ENCODE results near the gene BACE2.
"Not testable (repeated sequence)": the region's sequence is repeated elsewhere in the genome, so short reads cannot be mapped to it uniquely, and the experiment has no call there.

The BACE2 gene

DNA sequence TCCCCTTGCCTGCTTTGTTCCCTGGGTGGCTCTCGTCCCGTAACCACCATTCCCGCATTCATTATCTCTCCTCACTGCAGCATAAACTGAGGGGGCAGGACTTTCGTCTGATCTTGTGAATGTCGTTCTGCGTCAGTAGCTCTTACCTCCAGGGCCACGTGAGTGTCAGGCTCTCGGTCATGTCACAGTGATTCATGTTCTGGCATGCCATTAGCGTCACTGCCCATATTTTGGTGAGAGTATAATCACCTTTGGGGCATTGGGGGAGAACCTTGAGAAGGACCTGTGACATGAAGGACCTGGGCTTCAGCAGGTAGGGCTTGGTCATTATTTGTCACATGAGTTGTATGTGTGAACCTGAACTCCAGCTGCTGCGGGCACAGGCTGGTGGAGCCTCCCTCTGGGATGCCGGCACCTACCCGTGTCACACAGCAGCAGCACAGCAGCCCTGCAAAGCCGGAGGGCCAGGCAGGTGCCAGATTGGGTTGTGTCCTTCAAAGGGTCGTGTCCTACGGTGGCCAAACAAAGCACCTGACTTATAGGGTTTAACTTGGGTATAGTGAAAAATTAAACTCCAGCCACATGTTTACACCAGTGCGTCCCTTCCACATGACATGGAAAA, 68.5 kb downstream of the BACE2 start:
- no peak for DNase-seq (ENCODE audit: low read depth in 2 of 3, low spot score in 1 of 3)

DNA sequence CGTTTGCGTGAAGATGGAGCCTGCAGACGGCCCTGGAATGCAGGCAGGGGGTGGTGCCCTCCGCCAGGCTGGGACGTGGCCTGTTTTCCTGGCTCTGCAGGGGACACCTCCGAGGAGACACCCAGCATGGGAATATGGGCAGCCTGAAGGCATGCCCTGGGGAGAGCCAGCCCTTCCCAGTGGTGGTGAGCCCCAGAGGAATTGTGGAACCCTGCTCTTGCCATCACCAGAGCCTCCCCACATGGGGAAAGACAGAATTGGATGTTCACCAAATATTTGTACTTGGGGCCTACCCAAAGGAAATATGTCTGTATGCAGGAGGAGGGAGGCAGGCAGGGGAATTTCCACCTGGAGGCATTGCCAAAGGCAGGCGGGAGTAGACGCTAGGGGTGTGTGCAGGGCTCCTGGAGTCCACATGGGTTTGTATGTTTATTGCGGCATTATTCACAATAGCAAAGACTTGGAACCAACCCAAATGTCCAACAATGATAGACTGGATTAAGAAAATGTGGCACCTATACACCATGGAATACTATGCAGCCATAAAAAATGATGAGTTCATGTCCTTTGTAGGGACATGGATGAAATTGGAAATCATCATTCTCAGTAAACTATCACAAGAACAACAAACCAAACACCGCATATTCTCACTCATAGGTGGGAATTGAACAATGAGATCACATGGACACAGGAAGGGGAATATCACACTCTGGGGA, 70.3 kb downstream of the BACE2 start:
- not testable (repeated sequence) for DNase-seq (ENCODE audit: low read depth in 2 of 3, low spot score in 1 of 3)

DNA sequence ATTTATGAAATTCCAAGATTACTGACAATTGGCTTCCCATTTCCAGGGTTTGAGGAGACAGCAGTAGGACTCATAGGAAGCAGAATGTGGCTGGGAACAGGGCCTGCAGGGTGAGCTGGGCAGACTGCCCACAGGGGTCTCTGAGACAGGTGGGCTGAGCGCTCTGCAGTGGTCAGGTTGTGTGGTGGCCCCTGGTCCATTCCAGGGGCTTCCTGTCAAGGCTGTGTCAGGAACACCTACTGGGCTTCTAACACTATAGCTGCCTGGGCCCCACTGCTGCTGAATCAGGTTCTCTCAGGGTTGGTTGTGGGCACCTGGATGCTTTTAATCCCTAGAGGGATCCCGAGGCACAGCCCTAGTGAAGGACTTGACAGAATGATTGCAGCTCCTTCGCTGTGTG, 72.1 kb downstream of the BACE2 start:
- DNase-seq (ENCODE audit: low read depth in 2 of 3, low spot score in 1 of 3) = no peak

DNA sequence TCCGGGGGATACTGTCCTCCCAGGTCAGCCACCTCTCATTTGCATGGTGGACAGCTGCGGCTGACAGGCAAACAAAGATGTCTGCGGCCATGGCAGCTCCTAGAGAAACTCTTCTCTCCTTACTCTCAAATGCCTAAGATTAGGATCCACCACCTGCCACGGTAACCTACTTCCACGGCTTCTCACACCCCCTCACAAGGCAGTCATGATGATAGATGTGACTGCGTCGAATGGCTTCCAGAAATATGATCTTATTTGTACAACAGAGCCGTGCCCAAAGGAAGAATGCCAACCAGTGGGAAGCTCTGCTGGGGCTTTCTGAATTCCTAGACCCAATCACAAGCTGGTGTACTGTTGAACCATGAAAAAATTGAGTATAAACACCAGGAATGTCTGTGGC, 73.4 kb downstream of the BACE2 start:
- no peak for DNase-seq (ENCODE audit: low read depth in 2 of 3, low spot score in 1 of 3)

DNA sequence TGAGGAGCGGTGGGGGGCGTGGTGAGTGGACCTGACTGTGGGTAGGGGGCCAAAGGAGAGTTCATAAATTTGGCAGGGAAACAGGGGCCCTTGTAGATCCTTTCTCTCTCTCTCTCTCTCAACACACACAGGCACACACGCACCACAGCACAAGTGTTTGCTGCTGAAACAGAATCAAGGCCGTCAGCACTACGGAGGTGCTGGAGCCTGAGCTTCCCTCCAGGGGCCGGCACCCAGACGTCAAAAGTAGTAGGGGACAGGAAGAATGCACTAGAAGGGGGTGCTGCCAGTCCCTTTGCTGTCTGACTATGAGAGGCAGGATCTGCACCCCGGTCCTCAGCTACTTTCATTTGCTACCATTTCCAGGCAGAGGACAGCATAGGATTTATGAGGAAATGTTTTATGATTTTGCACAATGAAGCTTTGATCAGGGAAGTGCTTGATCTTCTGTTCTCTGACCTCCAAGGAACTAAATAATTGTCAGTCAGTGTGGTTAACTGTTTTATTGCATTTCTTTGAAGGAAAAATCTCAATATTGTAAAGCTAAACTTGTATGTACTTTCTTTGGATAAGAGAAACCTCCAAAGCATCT, 74.4 kb downstream of the BACE2 start:
- no peak for DNase-seq (ENCODE audit: low read depth in 2 of 3, low spot score in 1 of 3)

DNA sequence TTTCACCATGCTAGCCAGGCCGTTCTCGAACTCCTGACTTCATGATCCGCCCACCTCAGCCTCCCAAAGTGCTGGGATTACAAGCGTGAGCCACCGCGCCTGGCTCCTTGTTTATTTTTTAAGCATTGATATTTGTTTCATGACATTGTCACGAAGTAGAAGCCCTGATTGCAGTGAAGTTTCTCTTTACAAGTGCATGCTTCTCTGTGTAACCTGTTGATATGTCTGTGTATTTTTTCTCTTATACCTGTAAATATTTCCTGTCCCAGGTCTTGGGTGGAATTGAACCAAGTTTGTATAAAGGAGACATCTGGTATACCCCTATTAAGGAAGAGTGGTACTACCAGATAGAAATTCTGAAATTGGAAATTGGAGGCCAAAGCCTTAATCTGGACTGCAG, 75.1 kb downstream of the BACE2 start:
- DNase-seq (ENCODE audit: low read depth in 2 of 3, low spot score in 1 of 3) = no peak

DNA sequence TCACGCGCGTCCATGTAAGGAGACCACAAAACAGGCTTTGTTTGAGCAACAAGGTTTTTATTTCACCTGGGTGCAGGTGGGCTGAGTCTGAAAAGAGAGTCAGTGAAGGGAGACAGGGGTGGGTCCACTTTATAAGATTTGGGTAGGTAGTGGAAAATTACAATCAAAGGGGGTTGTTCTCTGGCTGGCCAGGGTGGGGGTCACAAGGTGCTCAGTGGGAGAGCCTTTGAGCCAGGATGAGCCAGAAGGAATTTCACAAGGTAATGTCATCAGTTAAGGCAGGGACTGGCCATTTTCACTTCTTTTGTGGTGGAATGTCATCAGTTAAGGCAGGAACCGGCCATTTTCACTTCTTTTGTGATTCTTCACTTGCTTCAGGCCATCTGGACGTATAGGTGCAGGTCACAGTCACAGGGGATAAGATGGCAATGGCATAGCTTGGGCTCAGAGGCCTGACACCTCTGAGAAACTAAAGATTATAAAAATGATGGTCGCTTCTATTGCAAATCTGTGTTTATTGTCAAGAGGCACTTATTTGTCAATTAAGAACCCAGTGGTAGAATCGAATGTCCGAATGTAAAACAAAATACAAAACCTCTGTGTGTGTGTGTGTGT, 76.4 kb downstream of the BACE2 start:
- DNase-seq (ENCODE audit: low read depth in 2 of 3, low spot score in 1 of 3) = not testable (repeated sequence)

DNA sequence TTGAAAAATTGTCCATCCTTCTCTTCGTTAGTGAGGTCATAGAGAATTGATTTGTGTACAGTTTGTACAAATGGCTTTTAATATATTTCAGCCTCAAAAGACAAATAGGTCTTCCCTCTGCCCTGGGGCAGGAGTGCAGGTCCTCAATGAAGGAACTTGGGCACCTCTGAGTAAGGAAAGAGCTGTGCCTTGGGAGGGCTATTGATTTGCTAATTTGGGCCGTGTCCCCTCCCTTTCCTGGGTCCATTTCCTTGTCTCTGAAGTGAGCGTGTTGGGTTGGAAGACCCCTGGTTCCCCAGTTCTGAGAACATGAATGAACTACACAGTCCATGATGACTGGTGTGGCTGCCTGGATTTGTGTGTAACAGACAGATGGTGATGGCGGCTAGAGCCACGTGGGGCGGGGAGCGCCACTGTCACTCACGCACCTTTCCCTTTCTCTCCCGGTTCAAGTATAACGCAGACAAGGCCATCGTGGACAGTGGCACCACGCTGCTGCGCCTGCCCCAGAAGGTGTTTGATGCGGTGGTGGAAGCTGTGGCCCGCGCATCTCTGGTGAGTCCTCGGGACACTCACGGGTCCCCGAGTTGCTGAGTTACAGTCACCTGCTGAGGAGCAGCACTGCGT, 77.7 kb downstream of the BACE2 start:
- no peak for DNase-seq (ENCODE audit: low read depth in 2 of 3, low spot score in 1 of 3)

DNA sequence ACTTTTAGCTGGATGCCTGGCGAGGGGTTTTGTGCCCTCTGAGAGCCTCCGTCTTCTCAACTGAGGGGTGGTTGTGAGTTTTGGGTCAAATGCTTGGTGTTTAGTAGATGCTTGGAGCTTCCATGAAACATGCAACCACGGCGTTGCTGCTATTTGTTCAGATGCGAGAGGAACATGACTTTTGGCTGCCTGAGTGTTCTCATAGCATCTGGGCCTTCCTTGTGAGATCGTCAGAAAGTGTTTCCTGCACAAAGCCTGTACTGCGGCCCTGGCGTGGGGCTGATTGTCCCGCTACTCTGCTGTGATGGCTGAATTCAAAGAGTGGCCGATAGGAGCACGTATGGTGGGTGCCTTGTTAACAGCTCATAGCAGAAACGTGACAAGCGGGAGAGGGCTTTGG, 78.8 kb downstream of the BACE2 start:
- no peak for DNase-seq (ENCODE audit: low read depth in 2 of 3, low spot score in 1 of 3)

DNA sequence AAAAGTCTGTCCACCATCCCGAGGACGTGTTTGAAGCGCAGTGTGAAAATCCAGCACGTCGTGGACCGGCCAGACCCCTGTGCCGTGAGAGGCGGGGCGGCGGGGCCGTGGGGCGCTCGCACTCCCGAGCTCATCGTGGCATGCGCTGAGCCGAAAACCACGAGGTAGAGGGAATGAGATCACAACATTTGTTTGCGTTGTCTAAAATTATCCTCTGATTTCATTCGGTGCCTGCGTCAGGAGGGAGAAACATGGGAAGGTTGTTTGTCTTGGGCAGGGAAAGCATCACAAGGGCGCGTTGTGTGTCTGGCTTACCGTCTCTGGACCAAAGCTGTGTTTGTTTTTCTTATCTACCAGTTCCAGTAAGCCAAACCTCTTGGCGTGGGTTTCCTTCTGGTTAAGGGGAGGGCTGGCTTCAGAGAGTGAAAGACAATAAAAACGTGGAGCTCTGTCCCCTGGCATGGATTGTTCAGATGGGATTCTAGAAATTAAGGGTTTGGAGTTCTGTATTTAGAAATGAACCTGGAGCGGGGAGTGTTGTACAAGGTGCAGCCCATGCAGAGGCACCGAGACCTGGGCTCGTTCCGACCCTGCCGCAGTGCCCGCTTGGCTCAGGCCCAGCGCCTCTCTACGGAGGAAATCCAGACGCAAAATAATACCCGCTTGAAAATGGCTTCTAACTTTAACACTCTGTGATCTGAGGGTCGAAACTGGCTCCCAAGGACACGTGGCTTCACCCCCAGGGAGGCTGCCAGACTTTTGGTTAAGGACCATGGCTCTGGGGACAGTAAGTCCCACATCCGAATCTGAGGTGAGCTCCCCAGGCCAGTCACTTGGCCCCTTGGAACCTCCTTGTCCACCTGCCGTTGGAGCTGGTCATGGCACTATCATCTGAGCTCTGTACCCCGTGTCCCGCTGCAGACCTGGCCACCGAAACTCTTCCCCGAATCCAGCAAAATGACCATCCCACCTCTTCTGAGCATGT, 79.9 kb downstream of the BACE2 start:
- no peak for DNase-seq (ENCODE audit: low read depth in 2 of 3, low spot score in 1 of 3)

DNA sequence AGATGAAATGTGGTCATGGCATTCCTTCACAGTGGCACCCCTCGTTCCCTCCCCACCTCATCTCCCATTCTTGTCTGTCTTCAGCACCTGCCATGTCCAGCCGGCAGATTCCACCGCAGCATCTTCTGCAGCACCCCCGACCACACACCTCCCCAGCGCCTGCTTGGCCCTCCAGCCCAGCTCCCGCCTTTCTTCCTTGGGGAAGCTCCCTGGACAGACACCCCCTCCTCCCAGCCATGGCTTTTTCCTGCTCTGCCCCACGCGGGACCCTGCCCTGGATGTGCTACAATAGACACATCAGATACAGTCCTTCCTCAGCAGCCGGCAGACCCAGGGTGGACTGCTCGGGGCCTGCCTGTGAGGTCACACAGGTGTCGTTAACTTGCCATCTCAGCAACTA, 81.5 kb downstream of the BACE2 start:
- no peak for DNase-seq (ENCODE audit: low read depth in 2 of 3, low spot score in 1 of 3)

DNA sequence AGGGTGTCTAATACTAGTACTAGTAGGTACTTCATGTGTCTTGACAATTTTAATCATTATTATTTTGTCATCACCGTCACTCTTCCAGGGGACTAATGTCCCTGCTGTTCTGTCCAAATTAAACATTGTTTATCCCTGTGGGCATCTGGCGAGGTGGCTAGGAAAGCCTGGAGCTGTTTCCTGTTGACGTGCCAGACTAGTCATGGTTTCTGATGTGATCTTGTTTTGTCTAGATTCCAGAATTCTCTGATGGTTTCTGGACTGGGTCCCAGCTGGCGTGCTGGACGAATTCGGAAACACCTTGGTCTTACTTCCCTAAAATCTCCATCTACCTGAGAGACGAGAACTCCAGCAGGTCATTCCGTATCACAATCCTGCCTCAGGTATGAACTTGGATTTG, 82.6 kb downstream of the BACE2 start:
- DNase-seq (ENCODE audit: low read depth in 2 of 3, low spot score in 1 of 3) = no peak

DNA sequence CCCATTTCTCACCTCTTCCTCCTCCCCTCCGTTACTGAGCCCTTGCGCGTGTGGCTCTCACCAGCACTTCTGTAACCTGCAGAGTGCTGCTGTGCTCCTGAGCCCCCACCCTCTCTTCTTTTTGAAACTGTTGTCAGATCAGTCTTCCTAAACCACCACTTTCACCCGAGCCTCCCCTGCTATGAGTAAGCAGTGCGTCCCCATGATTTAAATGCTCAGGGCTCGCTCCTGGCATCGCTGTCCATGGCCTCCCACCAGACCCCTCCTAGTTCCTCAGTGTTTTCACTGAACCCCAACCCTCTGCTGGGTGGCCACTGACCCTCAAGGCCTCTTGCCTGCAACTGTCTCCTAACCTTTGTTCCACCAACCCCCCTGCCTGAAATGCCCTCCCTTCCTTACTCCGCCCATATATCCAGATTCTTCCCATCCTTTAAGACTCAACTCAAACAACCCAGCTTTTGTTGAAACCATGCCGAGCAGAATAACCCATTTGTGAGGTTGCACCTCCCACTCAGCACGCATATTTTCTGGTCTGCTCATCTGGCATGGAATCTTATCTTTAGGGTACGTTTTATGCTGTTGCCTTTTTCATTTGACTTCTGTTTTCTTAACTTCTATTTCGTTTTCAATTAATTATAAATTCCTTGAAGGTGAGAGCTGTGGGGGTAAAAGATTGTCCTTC, 84.1 kb downstream of the BACE2 start:
- DNase-seq (ENCODE audit: low read depth in 2 of 3, low spot score in 1 of 3) = no peak

DNA sequence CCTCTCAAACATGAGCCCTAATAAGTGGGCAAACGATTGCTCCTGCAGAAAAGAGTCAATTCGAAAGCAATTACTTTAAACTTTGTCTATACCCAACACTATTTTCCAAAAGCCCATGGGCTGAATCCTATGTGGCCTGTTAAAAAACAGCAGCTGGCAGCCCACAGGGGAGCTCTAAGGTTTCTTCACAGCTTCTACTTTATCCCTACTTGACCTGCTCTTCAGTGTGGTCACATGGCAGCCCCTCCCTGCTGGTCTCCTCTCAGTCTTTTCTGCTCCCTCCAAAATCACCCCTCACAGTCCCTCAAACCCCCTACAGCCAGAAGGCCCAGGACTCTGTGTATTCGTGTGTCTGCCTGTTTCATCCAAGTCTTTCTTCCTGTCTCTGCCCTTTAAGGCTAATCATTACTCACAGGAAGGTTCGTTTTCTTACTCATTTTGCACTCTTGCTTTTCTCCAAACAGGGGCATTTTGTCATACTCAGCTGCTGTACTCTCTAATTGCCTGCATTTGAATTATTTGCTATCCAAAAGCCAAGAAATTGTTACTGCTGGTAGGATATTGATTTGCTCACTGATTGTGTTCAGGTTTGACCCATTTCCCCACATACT, 86.2 kb downstream of the BACE2 start:
- no peak for DNase-seq (ENCODE audit: low read depth in 2 of 3, low spot score in 1 of 3)

DNA sequence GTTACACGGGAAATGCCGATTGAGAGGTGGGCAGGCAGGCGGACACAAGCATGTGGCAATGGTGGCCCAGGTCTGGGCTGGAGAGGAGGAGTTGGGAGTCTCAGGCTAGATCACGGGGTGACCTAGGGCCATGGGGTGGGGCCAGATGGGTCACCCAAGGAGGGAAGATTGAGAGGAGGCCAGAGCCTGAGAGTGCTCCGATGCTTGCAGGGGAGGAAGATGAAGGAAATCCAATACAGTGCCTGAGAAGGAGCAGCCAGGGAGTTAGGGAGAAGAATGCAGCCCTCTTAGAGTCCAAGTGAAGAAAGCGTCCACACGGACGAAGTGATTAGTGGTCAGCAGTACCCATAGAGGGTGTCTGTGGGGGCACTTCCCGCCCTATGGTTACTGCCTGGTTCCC, 87.2 kb downstream of the BACE2 start:
- no peak for DNase-seq (ENCODE audit: low read depth in 2 of 3, low spot score in 1 of 3)

DNA sequence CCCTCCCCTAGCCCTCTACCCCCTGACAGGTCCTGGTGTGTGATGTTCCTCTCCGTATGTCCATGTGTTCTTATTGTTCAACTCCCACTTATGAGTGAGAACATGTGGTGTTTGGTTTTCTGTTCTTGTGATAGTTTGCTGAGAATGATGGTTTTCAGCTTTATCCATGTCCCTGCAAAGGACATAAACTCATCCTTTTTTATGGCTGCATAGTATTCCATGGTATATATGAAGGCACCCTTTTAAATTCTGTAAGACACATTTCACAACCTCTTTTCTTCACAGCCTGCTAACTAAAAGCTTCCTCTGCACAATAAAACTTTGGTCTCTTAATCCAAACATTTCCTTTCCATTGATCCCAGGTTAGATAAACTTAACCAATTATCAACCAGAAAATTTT, 88.3 kb downstream of the BACE2 start:
- not testable (repeated sequence) for DNase-seq (ENCODE audit: low read depth in 2 of 3, low spot score in 1 of 3)

DNA sequence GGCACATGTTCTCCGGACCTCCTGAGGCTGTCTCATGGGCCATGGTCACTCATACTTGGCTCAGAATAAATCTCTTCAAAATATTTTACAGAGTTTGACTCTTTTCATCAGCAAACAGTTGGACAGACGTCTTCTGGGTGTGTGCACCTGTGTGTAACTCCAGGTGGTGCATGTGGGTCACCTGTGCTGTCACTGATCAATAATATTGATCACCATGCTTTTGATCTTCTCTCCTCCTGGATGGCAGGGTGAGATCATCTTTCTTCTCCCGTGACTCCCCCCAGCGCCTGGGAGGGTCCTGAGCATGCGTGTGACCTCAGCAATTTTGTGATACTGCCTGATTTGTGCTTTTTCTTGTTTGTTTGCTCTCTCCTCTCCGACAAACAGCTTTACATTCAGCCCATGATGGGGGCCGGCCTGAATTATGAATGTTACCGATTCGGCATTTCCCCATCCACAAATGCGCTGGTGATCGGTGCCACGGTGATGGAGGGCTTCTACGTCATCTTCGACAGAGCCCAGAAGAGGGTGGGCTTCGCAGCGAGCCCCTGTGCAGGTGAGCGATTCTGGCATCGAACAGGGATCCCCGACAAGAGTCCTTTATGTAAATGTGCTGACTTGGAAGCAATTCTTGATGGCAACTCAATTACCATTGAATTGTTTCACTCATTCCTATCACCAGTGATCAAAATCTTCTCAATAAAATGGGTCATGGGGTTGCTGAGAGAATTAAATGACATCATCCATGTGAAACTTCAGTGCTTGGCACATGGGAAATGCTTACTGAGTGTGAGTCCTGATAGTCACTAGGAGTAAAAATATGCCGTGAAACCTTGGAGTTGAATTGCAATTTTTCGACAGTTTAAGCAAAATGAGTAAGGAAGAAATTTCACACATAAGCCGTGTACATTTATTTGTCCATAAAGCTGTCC, 89.1 kb downstream of the BACE2 start:
- DNase-seq (ENCODE audit: low read depth in 2 of 3, low spot score in 1 of 3) = no peak

DNA sequence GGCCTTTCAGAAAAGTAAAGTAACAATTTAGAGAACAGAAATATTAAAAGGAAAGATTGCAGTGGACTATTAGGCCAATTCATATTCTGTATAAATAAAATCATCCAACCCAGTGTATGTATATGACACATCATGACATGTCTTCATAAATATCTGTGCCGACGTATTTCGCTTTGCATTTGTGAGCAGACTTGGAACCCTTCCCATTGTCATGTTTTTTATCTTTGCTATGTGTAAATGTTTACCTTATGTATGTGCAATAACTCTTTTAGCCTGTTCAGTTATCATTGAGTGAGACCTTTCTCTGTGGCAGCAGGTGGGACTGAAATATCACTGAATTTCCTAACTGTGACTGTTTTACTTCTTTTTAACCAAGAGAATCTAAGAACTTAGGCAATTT, 90.7 kb downstream of the BACE2 start:
- DNase-seq (ENCODE audit: low read depth in 2 of 3, low spot score in 1 of 3) = no peak

DNA sequence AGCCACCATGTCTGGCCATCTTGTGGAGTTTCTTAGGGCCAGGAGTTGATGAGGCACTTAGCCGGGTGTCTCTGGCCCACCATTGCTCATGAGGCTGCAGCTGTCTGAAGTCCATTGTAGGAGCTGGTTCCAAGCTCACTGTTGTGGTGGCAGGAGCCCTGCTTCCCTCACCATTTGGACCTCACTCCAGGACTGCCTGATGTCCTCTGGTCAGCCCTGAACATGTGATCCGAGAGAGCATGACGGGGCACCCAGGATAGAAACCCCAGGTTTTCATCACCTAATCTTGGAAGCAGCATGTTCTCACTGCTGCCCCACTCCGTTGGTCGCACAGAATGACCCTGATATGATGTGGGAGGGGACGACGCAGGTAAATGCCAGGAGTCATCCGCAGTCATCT, 92.5 kb downstream of the BACE2 start:
- no peak for DNase-seq (ENCODE audit: low read depth in 2 of 3, low spot score in 1 of 3)
